Upper lobe of left lung (tissue), 6 donors: Measurements from ENCODE around the gene FN3K. TPM values are rescaled to one million over a fixed set of nuclear protein-coding genes. Genes with fewer than 3 reads are reported as not detected.

Source experiments
- ATAC-seq, 2 donors: fragments of 200-7000 bp; cut with Tn5 transposase; one replicate each; pipeline ENCODE4 v1.9.1; 2022; ENCODE audit warnings: mild to moderate bottlenecking in 2 of 2, moderate library complexity in 2 of 2; ENCODE audit not compliant: low FRiP score in 2 of 2
- DNase-seq, 2 donors: peaks; one replicate each; pipeline ENCODE4 v3.0.0-alpha.2; 2019 to 2020
- H3K27ac ChIP-seq, 4 donors: fragments of 200-600 bp; sonication (generic); one replicate each; pipeline ENCODE4 v1.5.1; 2016 to 2019
- H3K27me3 ChIP-seq, 4 donors: fragments of 200-600 bp; sonication (generic); one replicate each; pipeline ENCODE4 v1.5.1; 2017 to 2019
- H3K36me3 ChIP-seq, 4 donors: fragments of 200-600 bp; sonication (generic); one replicate each; pipeline ENCODE4 v1.5.1; 2016 to 2019
- H3K4me1 ChIP-seq, 4 donors: fragments of 200-600 bp; sonication (generic); one replicate each; pipeline ENCODE4 v1.5.1; 2018 to 2019
- H3K4me3 ChIP-seq, 4 donors: fragments of 200-600 bp; sonication (generic); one replicate each; pipeline ENCODE4 v1.5.1; 2017 to 2019; ENCODE audit warnings: mild to moderate bottlenecking in 2 of 4, moderate library complexity in 1 of 4
- H3K9me3 ChIP-seq, 4 donors: fragments of 200-600 bp; sonication (generic); one replicate each; pipeline ENCODE4 v1.5.1; 2018 to 2019
- CTCF ChIP-seq, 6 experiments: fragments of 450-650 bp in 4 of 6; fragments of 200-600 bp in 2 of 6; sonication (generic) in 2 of 6; IDR thresholded peaks; one replicate each; pipeline ENCODE4 v1.5.1; 2016 to 2019; ENCODE audit warnings: antibody characterized with exemption in 6 of 6
- EP300 ChIP-seq, 4 donors: sonication (generic); formaldehyde crosslinking; IDR thresholded peaks; one replicate each; pipeline ENCODE4 v1.5.1; 2017; ENCODE audit warnings: antibody characterized with exemption in 4 of 4, control low read depth in 2 of 4
- POLR2A ChIP-seq, 4 donors: fragments of 450-650 bp; IDR thresholded peaks; one replicate each; pipeline ENCODE4 v1.5.1; 2016 to 2017; ENCODE audit warnings: antibody characterized with exemption in 4 of 4, mild to moderate bottlenecking in 2 of 4
- POLR2AphosphoS5 ChIP-seq, 2 donors: sonication (generic); formaldehyde crosslinking; IDR thresholded peaks; one replicate each; pipeline ENCODE4 v1.5.1; 2017; ENCODE audit warnings: antibody characterized with exemption in 2 of 2
- WGBS, 2 donors: methylation state at CpG; one replicate each; pipeline ENCODE4 v1.1.5; 2017 to 2018; 5-methylcytosine and 5-hydroxymethylcytosine counted together
- total RNA-seq, 6 donors: library from RNA; depleted of rRNA in 4 of 6; stranded (reverse); fragments of >200 nt in 4 of 6; gene quantifications; one replicate each; pipeline versions ENCODE4 v1.1.0 to v1.2.1, GENCODE V29; 2016 to 2021
- donor health status: DM: no; HTN: no; CAD: no; lungs with moderate emphysema.
- donor health status: DM: no; HTN: yes; CAD: no; lungs with severe emphysema.

Gene FN3K
- total RNA-seq, 6 donors from 2014 or later: 10.8 to 63.9 (median 30.7) TPM

GRCh38 chr17:82789051-82789592 is 53.7 kb downstream of the FN3K start:
- H3K27me3 ChIP-seq: no peaks in the 10 kb centered on the region
- DNase-seq (peak in 1 of 2 donors; percentile 47), ATAC-seq (peak in 1 of 2 donors; percentile 17)
- peaks cover 0 to 10% (median 4%) of the 10 kb centered on the region in 4 donors for H3K36me3 ChIP-seq
- H3K9me3 ChIP-seq: no peaks in the 10 kb centered on the region
- TF ChIP-seq POLR2AphosphoS5 (IDR thresholded peaks at IDR 0.05): no peak
- 93 to 95% methylated on average over 9 to 18 of the region's 19 CpGs for WGBS, 2 donors
- no peak overlapping the region for H3K27ac ChIP-seq
- no peaks in the 10 kb centered on the region for H3K4me1 ChIP-seq
- no peak overlapping the region for H3K4me3 ChIP-seq

GRCh38 chr17:82789806-82790205 is 54.4 kb downstream of the FN3K start:
- Histone ChIP-seq H3K4me1 (no peaks in the 10 kb centered on the region), H3K27ac (no peak overlapping the region), H3K36me3 (peaks cover 0 to 5% (median 2%) of the 10 kb centered on the region in 4 donors), H3K9me3 (no peaks in the 10 kb centered on the region), H3K27me3 (no peaks in the 10 kb centered on the region), H3K4me3 (no peak overlapping the region)
- ATAC-seq: no peak
- DNase-seq: peak in 1 of 2 donors; percentile 67
- 94 to 97% methylated on average over 18 of the region's 18 CpGs for WGBS, 2 donors
- TF ChIP-seq EP300 (IDR thresholded peaks at IDR 0.05): no peak
- TF ChIP-seq POLR2A (IDR thresholded peaks at IDR 0.05): no peak
- TF ChIP-seq CTCF (IDR thresholded peaks at IDR 0.05): no peak
- TF ChIP-seq POLR2AphosphoS5 (IDR thresholded peaks at IDR 0.05): no peak

- H3K36me3 ChIP-seq: peaks cover 0 to 5% (median 2%) of the 10 kb centered on the region in 4 donors
- H3K4me1 ChIP-seq: peaks cover 0 to 4% (median 2%) of the 10 kb centered on the region in 4 donors
- H3K27ac ChIP-seq: no peak overlapping the region
- H3K9me3 ChIP-seq: no peaks in the 10 kb centered on the region
- 96 to 97% methylated on average over 11 to 13 of the region's 13 CpGs for WGBS, 2 donors
- TF ChIP-seq EP300 (IDR thresholded peaks at IDR 0.05) (no peak), CTCF (IDR thresholded peaks at IDR 0.05) (no peak), POLR2A (IDR thresholded peaks at IDR 0.05) (no peak), POLR2AphosphoS5 (IDR thresholded peaks at IDR 0.05) (no peak)
- ATAC-seq (no peak), DNase-seq (no peak)
- no peak overlapping the region for H3K4me3 ChIP-seq
- H3K27me3 ChIP-seq: no peaks in the 10 kb centered on the region
Measured at GRCh38 chr17:82790391-82790790, 55.0 kb downstream of the FN3K start.

- Histone ChIP-seq H3K27me3 (no peaks in the 10 kb centered on the region), H3K4me1 (peaks cover 0 to 9% (median 7%) of the 10 kb centered on the region in 4 donors), H3K27ac (no peak overlapping the region), H3K4me3 (no peak overlapping the region), H3K36me3 (peaks cover 0 to 5% (median 2%) of the 10 kb centered on the region in 4 donors), H3K9me3 (no peaks in the 10 kb centered on the region)
- TF ChIP-seq POLR2A (IDR thresholded peaks at IDR 0.05): no peak
- TF ChIP-seq EP300 (IDR thresholded peaks at IDR 0.05): no peak
- no peak for TF ChIP-seq POLR2AphosphoS5 (IDR thresholded peaks at IDR 0.05)
- TF ChIP-seq CTCF (IDR thresholded peaks at IDR 0.05): no peak
- WGBS, 2 donors: 92 to 93% methylated on average over 12 of the region's 12 CpGs
- ATAC-seq (peak in 1 of 2 donors; percentile 39), DNase-seq (no peak)
Measured at GRCh38 chr17:82791532-82791931, 56.1 kb downstream of the FN3K start.

- DNase-seq (no peak), ATAC-seq (no peak)
- Histone ChIP-seq H3K27ac (no peak overlapping the region), H3K4me1 (peaks cover 0 to 9% (median 7%) of the 10 kb centered on the region in 4 donors), H3K9me3 (no peaks in the 10 kb centered on the region), H3K27me3 (no peaks in the 10 kb centered on the region), H3K4me3 (no peak overlapping the region), H3K36me3 (peaks cover 0 to 13% (median 2%) of the 10 kb centered on the region in 4 donors)
- TF ChIP-seq POLR2A (IDR thresholded peaks at IDR 0.05) (no peak), CTCF (IDR thresholded peaks at IDR 0.05) (no peak), EP300 (IDR thresholded peaks at IDR 0.05) (no peak), POLR2AphosphoS5 (IDR thresholded peaks at IDR 0.05) (no peak)
- WGBS, 2 donors: 87 to 92% methylated on average over 10 to 15 of the region's 15 CpGs
Measured at GRCh38 chr17:82793974-82794630, 58.7 kb downstream of the FN3K start.
